ENCODE results near the gene MLH1.

The MLH1 gene

DNA sequence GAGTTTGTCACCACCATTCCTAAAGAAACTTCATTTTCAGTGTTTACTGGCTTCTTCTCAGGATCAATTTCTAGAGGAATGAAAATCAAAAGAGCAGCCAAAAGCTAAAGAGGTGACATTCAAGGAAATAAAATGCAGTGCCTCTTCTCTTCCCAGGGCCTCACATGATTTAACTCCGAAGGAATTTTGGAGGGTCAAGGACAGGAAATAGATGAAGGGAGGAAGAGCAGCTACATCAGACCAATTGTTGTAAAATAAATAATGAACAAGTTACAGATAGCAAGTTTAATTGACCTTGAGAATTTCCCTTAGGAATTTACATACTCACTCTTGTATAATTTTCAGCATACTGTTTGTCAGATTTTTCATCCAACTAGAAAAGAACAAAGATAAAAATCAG is 103.0 kb downstream of the MLH1 start:
- DNase-seq, result no peak

DNA sequence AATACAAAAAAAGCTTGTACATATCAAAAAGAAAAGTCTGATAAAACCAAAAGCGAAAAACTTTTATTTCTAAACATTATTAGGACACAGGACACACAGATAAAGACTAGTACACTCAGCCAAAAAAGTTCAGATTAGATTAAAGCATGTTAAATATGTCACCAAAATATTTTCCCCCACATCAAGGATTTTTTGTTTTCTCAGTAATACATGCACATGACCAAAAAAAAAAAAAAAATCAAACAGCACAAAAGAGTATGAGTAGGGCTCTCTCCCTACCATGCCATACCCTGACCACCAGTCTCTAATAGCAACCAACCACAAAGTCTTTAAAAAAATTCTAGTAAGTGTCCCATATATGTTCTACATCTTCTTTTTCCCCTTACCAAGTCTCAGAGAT is 103.7 kb downstream of the MLH1 start:
- DNase-seq, result no peak

DNA sequence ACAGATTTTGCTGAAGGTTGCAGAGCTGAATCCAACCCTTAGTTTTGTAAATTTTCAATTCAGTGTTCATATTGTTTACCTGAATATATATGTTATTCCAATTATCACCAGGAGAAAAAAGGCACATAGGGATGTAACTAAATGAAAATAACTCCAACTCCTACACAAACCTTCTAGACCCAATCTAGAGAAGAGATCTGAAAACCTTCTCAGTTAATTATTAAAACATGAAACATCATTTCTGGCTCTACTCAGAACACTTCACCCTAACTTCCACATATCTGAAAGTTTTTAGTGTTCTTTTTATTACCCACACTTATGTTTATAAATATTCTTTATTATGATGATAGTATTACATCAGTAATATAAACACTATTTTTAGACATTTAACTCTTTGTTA is 104.5 kb downstream of the MLH1 start:
- DNase-seq, result no peak

DNA sequence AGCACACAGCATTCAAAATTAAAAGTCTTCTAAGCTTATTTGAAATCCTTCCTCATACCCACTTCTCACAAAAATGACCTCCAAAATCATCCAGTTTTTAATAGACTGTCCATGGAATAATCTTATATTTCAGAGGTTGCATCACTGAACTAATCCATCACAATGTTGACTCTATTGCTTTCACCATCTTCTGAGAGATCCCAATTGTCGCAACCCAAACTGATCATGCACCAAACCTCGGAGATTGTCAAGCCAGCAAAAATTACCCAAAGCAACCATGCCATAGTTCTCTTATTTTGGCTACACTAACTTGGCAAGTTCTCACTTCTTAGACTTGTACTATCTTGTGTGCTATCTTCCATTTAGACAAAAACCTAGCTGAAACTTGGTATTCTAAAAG is 105.6 kb downstream of the MLH1 start:
- no peak for DNase-seq

DNA sequence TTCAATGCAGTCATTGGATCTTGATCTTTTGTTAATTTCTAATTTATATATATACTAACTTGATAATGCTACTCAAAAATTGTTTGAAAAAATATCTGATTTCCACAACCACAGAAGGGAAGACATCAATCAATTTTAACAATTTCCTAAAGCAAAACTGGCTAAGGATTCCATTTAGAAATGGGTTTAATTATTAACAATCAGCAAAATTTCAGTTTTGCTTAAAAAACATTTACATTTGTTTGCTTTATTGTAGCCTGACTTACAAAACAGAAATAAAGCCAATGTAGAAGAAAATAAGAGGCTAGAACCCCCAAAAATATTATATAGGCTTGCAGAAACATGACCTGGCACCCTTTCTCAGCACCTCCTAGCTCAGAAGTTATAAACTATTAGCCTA is 106.2 kb downstream of the MLH1 start:
- DNase-seq, result no peak

DNA sequence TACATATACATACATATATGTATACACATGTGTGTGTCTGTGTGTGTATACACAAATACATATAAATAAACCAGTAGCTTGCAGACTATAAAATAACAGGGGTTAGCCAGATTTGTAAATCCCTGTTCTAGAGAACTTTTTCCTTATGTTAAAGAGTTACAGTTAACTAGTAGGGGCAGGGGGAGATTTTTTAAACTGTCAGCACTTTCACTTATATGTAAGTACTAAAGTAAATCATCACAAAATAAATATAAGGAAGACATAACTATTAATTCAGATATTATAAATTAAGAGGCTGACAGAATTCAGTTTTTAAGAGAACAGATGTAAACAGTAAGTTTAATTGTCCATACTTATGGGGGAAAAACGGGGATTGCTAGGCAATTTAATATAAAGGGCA is 107.1 kb downstream of the MLH1 start:
- no peak for DNase-seq
